Measurements from ENCODE around the gene MSL1.

Gene MSL1

DNA sequence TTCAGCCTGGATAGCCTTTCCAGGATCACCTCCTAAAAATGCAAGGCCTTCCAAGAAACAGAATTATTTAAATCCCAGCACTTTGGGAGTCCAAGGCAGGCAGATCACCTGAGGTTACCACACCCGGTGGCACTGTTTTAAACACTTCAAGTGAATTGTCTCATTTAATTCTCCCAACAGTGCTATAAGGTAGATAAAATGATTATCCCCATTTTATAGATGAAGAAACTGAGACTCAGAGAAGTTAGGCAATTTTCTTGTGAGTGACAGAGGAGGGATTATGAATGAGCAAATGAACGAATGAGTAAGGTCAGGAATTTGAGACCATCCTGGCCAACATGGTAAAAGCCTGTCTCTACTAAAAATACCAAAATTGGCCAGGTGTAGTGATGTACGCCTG is 42.2 kb upstream of the MSL1 start:
- Histone ChIP-seq H3K27ac (ENCODE audit: low read depth, low read length) (no peak overlapping the region), H3K9me3 (ENCODE audit: control insufficient read depth in 1 of 2, low read length in 2 of 2) (no peaks in the 10 kb centered on the region), H3K9ac (ENCODE audit: low read depth in 1 of 2, low read length in 2 of 2) (no peak overlapping the region), H3K4me1 (ENCODE audit: control insufficient read depth in 1 of 2, insufficient read depth in 2 of 2, low read length in 2 of 2) (peaks cover 22 to 30% of the 10 kb centered on the region in 2 donors), H3K4me3 (ENCODE audit: low read depth in 1 of 2, low read length in 2 of 2) (no peak overlapping the region), H3K36me3 (ENCODE audit: control insufficient read depth in 1 of 2, insufficient read depth in 2 of 2, low read length in 2 of 2) (peaks cover 17 to 48% of the 10 kb centered on the region in 2 donors), H3K27me3 (ENCODE audit: control insufficient read depth in 1 of 2, insufficient read depth in 2 of 2, low read length in 2 of 2) (no peaks in the 10 kb centered on the region)

DNA sequence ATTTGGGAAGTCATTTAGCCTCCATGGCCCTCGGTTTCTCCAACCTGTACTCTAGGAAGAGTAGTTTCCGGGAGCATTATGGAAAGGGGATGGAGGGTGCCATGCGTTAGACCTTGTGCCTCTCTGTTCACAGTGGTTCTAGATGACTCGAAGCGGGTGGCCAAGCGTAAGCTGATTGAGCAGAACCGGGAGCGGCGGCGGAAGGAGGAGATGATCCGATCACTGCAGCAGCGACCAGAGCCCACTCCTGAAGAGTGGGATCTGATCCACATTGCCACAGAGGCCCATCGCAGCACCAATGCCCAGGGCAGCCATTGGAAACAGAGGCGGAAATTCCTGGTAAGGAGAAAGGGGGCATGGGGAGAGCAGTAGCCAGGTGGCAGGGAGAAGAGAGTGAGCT is 37.3 kb upstream of the MSL1 start:
- Histone ChIP-seq H3K4me1 (ENCODE audit: control insufficient read depth in 1 of 2, insufficient read depth in 2 of 2, low read length in 2 of 2) (no peaks in the 10 kb centered on the region), H3K27me3 (ENCODE audit: control insufficient read depth in 1 of 2, insufficient read depth in 2 of 2, low read length in 2 of 2) (no peaks in the 10 kb centered on the region), H3K9me3 (ENCODE audit: control insufficient read depth in 1 of 2, low read length in 2 of 2) (no peaks in the 10 kb centered on the region), H3K27ac (ENCODE audit: low read depth, low read length) (no peak overlapping the region), H3K9ac (ENCODE audit: low read depth in 1 of 2, low read length in 2 of 2) (no peak overlapping the region), H3K36me3 (ENCODE audit: control insufficient read depth in 1 of 2, insufficient read depth in 2 of 2, low read length in 2 of 2) (peaks cover 42 to 64% of the 10 kb centered on the region in 2 donors), H3K4me3 (ENCODE audit: low read depth in 1 of 2, low read length in 2 of 2) (no peak overlapping the region)

DNA sequence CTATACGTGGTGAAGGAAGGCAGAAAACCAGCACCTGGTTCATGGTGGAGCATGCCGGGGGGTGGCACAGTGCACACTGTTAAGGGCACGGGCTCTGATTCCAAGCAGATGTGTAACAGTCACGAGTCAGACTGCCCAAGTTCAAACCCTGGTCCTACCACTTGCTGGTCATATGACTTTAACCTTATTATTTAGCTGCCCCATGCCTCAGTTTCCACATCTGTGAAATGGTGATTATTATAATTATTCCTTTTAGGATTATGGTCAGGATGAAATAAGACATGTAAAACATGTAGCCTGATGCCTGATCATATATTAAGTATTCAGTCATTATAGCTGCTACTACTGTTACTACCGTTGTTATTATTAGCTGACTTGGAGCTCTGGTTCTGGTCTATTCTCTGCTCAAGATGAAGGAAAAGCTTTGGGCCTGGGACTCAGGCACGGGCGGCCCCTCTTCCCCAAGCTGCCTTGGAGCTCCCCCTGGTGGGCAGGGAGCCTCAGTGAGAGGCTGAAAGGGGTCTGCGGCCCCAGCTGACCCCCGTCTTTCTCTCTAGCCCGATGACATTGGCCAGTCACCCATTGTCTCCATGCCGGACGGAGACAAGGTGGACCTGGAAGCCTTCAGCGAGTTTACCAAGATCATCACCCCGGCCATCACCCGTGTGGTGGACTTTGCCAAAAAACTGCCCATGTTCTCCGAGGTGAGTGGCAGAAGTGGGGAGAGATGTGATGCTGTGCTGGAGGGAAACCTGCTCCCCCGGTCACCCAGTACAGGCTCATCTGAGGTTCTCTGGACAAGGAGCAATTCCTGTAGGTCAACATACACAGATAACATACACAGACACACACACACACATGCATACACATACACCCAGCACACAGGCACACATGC is 35.4 kb upstream of the MSL1 start:
- Histone ChIP-seq H3K27me3 (ENCODE audit: control insufficient read depth in 1 of 2, insufficient read depth in 2 of 2, low read length in 2 of 2) (no peaks in the 10 kb centered on the region), H3K9me3 (ENCODE audit: control insufficient read depth in 1 of 2, low read length in 2 of 2) (no peaks in the 10 kb centered on the region), H3K27ac (ENCODE audit: low read depth, low read length) (no peak overlapping the region), H3K36me3 (ENCODE audit: control insufficient read depth in 1 of 2, insufficient read depth in 2 of 2, low read length in 2 of 2) (peaks cover 44 to 64% of the 10 kb centered on the region in 2 donors), H3K9ac (ENCODE audit: low read depth in 1 of 2, low read length in 2 of 2) (no peak overlapping the region), H3K4me3 (ENCODE audit: low read depth in 1 of 2, low read length in 2 of 2) (no peak overlapping the region), H3K4me1 (ENCODE audit: control insufficient read depth in 1 of 2, insufficient read depth in 2 of 2, low read length in 2 of 2) (no peaks in the 10 kb centered on the region)

DNA sequence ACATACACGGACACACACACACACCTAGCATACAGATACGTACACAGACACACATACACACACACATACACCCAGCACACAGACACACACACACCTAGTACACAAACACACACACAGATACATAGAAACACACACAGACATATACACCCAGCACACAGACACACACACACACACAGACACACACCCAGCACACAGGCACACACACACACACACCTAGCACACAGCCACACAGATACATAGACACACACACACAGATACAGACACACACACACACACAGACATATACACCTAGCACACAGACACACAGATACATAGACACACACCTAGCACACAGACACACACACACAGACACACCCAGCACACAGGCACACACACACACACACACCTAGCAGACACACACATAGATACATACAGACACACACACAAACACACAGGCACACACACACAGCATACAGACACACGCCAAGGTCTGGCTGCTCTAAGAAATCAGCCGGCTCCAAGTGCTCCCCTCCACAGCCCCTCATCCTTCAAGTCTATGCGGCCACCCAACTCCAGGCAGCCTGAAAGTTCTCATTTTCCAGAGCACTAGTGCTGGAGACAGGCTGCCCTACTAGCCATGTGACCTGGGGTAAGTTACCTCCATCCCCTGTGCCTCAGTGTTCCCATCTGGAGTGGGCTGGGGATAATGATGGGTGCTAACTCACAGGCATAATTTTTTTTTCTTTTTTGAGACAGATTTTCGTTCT is 34.5 kb upstream of the MSL1 start:
- no peak overlapping the region for H3K27ac ChIP-seq (ENCODE audit: low read depth, low read length)
- H3K36me3 ChIP-seq (ENCODE audit: control insufficient read depth in 1 of 2, insufficient read depth in 2 of 2, low read length in 2 of 2): peaks cover 44 to 64% of the 10 kb centered on the region in 2 donors
- H3K9ac ChIP-seq (ENCODE audit: low read depth in 1 of 2, low read length in 2 of 2): no peak overlapping the region

DNA sequence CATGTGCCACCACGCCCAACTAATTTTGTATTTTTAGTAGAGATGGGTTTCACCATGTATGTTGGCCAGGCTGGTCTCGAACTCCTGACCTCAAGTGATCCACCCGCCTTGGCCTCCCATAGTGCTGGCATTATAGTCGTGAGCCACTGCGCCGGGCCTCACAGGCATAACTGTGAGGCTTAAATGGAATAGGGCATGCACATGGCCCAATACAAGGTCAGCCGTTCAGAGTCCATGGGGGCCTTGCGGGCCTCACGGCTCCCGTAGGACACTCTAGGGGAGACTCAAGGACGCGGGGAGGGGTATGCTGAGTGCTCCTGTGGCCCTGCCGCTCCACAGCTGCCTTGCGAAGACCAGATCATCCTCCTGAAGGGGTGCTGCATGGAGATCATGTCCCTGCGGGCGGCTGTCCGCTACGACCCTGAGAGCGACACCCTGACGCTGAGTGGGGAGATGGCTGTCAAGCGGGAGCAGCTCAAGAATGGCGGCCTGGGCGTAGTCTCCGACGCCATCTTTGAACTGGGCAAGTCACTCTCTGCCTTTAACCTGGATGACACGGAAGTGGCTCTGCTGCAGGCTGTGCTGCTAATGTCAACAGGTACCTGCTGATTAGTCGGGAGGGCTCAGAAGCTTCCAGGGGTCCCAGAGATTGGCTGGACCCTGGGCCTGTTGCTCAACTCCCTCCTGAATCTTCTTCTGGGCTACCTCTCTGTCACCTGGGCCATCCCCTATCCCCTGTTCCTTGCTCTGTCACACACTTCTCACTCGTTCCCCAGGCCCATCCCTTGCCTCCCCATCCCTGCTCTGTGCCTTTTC is 33.7 kb upstream of the MSL1 start:
- H3K4me3 ChIP-seq (ENCODE audit: low read depth in 1 of 2, low read length in 2 of 2): no peak overlapping the region
- no peaks in the 10 kb centered on the region for H3K4me1 ChIP-seq (ENCODE audit: control insufficient read depth in 1 of 2, insufficient read depth in 2 of 2, low read length in 2 of 2)
- no peak overlapping the region for H3K9ac ChIP-seq (ENCODE audit: low read depth in 1 of 2, low read length in 2 of 2)
- no peaks in the 10 kb centered on the region for H3K27me3 ChIP-seq (ENCODE audit: control insufficient read depth in 1 of 2, insufficient read depth in 2 of 2, low read length in 2 of 2)
- H3K27ac ChIP-seq (ENCODE audit: low read depth, low read length): no peak overlapping the region
- H3K9me3 ChIP-seq (ENCODE audit: control insufficient read depth in 1 of 2, low read length in 2 of 2): no peaks in the 10 kb centered on the region
- peaks cover 44 to 67% of the 10 kb centered on the region in 2 donors for H3K36me3 ChIP-seq (ENCODE audit: control insufficient read depth in 1 of 2, insufficient read depth in 2 of 2, low read length in 2 of 2)

More for the DNA sequence above, 34.5 kb upstream of the MSL1 start:
- Histone ChIP-seq H3K27me3 (ENCODE audit: control insufficient read depth in 1 of 2, insufficient read depth in 2 of 2, low read length in 2 of 2) (no peaks in the 10 kb centered on the region), H3K4me3 (ENCODE audit: low read depth in 1 of 2, low read length in 2 of 2) (no peak overlapping the region), H3K4me1 (ENCODE audit: control insufficient read depth in 1 of 2, insufficient read depth in 2 of 2, low read length in 2 of 2) (no peaks in the 10 kb centered on the region), H3K9me3 (ENCODE audit: control insufficient read depth in 1 of 2, low read length in 2 of 2) (no peaks in the 10 kb centered on the region)

DNA sequence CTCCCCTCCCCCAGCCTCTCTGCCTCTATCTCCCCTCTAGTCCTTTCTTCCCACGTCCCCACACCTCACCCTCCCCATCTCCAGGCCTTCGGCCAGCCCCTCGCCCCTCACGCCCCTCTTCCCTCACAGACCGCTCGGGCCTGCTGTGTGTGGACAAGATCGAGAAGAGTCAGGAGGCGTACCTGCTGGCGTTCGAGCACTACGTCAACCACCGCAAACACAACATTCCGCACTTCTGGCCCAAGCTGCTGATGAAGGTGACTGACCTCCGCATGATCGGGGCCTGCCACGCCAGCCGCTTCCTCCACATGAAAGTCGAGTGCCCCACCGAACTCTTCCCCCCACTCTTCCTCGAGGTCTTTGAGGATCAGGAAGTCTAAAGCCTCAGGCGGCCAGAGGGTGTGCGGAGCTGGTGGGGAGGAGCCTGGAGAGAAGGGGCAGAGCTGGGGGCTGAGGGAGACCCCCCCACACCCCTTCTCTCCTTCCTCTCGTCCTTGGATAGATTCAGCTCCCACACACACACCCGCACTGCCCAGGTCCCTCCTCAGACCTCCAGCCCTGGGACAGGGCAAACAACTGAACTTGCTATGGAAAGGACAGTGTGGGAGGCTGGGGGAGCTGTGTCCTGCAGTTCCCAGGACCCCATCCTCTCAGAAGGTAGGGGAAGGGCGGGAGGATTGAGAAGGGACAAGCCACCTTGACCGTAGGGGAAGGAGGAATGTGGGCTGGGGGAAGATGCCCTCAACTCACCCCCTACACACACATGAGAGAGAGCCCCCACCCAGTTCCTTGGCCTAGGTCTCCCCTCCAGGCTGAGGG is 32.5 kb upstream of the MSL1 start:
- Histone ChIP-seq H3K4me1 (ENCODE audit: control insufficient read depth in 1 of 2, insufficient read depth in 2 of 2, low read length in 2 of 2) (no peaks in the 10 kb centered on the region), H3K9ac (ENCODE audit: low read depth in 1 of 2, low read length in 2 of 2) (no peak overlapping the region), H3K27me3 (ENCODE audit: control insufficient read depth in 1 of 2, insufficient read depth in 2 of 2, low read length in 2 of 2) (no peaks in the 10 kb centered on the region), H3K4me3 (ENCODE audit: low read depth in 1 of 2, low read length in 2 of 2) (no peak overlapping the region), H3K9me3 (ENCODE audit: control insufficient read depth in 1 of 2, low read length in 2 of 2) (no peaks in the 10 kb centered on the region), H3K27ac (ENCODE audit: low read depth, low read length) (no peak overlapping the region), H3K36me3 (ENCODE audit: control insufficient read depth in 1 of 2, insufficient read depth in 2 of 2, low read length in 2 of 2) (peaks cover 47 to 68% of the 10 kb centered on the region in 2 donors)

DNA sequence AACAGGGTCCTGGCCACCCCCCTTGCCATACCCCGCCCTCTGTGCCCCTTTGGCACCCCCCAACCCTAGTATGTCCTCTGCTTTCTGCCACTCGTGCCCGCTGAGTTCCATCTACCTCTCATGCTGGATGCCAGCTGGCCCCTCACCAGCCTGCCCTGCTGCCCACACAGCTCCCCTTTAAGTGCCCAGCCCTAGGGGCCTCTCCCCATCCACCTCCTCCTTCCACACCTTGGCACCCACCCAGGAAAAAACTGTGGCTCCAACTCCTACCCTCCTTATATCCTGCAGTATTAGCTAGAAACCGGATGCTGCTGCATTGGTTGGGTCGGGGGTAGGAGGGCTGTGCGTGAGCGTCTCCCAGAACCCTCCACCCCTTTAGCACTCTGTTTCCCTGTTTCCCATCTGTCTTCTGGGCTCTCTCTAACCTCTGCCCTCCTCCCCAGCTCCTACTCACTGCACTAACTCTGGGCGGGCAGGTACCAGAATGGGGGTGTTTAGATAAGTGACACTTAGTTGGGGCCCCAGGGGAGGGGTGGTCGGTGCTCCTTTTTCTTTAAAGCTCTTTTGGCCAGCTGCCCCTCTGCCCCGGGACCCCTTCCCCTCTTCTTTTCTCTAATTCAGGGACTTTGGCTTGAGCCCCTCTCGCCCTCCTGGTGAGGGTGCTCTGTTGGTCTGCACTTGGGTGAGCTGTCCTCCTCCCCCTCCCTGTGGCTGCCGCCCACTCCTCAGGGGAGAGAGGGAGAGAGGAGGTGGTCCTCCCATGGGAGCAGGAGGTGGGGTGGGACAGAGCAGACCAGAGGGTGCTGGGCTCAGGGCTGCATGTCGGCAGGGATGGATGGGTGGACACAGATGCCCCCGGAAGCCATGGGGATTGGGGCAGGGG is 31.3 kb upstream of the MSL1 start:
- H3K4me1 ChIP-seq (ENCODE audit: control insufficient read depth in 1 of 2, insufficient read depth in 2 of 2, low read length in 2 of 2): peaks cover 5 to 7% of the 10 kb centered on the region in 2 donors

DNA sequence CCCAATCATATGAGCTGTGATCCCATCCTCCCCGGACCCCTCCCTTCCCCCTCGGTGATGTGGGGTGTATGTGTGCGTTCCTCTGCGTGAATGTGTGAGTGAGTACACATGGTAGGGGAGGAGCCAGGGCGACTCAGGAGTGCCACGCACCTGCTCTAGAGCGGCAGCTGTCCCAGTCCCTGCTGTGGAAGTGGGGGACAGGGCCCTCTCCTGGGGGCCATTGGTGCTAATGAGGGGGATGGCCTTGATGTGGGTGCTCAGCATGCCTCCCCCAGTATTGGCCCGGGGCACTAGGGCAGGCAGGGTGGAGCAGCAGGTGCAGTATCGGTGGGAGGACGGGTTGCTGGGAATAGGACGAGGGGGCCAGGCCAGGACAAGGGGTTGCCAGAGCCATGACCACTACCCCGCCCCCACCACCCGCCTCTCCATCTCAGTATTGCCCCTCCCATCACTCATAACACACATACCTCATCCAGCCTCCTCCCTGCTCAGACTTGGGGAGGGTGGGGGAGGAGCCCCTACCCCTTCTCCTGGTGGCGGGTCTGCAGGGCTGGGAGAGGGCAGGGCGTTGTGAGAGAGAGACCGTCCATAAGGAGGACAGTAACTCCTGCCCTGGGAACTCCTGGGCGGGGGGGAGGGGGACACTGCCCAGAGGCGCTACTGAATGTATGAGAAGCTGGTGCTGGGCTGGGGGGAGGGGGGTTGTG is 29.9 kb upstream of the MSL1 start:
- no peak overlapping the region for H3K9ac ChIP-seq (ENCODE audit: low read depth in 1 of 2, low read length in 2 of 2)

More for the DNA sequence above, 31.3 kb upstream of the MSL1 start:
- H3K27ac ChIP-seq (ENCODE audit: low read depth, low read length): no peak overlapping the region
- no peak overlapping the region for H3K4me3 ChIP-seq (ENCODE audit: low read depth in 1 of 2, low read length in 2 of 2)
- no peaks in the 10 kb centered on the region for H3K9me3 ChIP-seq (ENCODE audit: control insufficient read depth in 1 of 2, low read length in 2 of 2)
- no peaks in the 10 kb centered on the region for H3K27me3 ChIP-seq (ENCODE audit: control insufficient read depth in 1 of 2, insufficient read depth in 2 of 2, low read length in 2 of 2)
- H3K9ac ChIP-seq (ENCODE audit: low read depth in 1 of 2, low read length in 2 of 2): no peak overlapping the region
- H3K36me3 ChIP-seq (ENCODE audit: control insufficient read depth in 1 of 2, insufficient read depth in 2 of 2, low read length in 2 of 2): peaks cover 42 to 71% of the 10 kb centered on the region in 2 donors

More for the DNA sequence above, 29.9 kb upstream of the MSL1 start:
- Histone ChIP-seq H3K27me3 (ENCODE audit: control insufficient read depth in 1 of 2, insufficient read depth in 2 of 2, low read length in 2 of 2) (no peaks in the 10 kb centered on the region), H3K4me3 (ENCODE audit: low read depth in 1 of 2, low read length in 2 of 2) (no peak overlapping the region), H3K36me3 (ENCODE audit: control insufficient read depth in 1 of 2, insufficient read depth in 2 of 2, low read length in 2 of 2) (peaks cover 43 to 72% of the 10 kb centered on the region in 2 donors), H3K9me3 (ENCODE audit: control insufficient read depth in 1 of 2, low read length in 2 of 2) (no peaks in the 10 kb centered on the region), H3K4me1 (ENCODE audit: control insufficient read depth in 1 of 2, insufficient read depth in 2 of 2, low read length in 2 of 2) (peaks cover 19 to 20% of the 10 kb centered on the region in 2 donors), H3K27ac (ENCODE audit: low read depth, low read length) (no peak overlapping the region)
